SW480 (cell line): ENCODE results near the gene RAD51C.
"Not testable (repeated sequence)": the region's sequence is repeated elsewhere in the genome, so short reads cannot be mapped to it uniquely, and the experiment has no call there.

Source experiments
- DNase-seq: peaks from one replicate; pipeline ENCODE4 v3.0.0-alpha.2; 2016; ENCODE audit warnings: low spot score

RAD51C gene

DNA sequence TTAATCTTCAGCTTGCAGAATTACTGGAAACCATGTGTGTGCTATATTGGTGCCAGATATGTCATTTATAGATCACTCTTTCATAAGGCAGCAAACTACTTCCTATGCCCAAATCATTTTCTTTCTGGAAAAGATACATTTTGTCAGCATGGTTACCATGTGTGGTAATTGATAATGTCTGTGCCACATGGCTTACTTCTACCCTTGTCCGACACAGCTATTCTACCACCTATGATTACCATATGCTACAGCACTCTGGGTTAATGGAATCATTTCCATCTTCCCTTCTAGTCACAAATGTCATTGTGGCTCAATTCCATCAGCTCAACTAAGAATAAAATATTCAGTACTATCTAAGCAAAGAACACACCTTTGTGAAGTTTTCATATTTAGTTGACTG lies 55.3 kb downstream of the RAD51C start:
- no peak for DNase-seq

DNA sequence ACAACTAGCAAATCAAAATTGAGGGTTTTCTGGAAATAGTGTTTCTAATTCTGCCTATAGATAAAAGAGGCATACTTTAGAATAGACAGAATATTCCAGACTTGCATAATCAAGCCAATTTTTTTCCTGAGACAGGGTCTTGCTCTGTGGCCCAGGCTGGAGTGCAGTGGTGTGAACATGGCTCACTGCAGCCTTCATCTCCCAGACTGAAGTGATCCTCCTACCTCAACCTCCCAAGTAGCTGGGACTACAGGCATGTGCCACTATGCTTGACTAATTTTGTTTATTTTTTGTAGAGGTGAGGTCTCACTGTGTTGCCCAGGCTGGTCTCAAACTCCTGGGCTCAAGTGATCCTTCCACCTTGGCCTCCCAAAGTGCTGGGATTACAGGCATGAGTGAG lies 57.2 kb downstream of the RAD51C start:
- DNase-seq = not testable (repeated sequence)

DNA sequence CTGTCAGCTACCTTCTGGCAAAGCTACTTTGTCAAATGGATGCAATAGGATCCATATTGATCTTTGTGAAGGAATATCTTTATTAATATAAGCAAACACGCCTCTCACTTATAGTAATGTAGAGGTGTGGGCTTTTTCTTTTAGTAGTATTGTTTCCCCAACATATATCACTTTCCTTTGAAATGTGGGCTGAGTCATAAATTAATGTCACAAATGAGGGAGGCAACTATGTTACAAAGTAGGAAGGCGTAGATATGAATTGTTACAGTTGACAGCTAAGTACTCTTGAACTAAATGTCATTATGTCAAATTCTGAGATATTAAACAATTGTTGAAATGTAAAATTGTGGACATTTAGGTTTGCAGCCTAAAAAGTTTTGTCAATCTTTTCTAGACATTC lies 60.6 kb downstream of the RAD51C start:
- no peak for DNase-seq

DNA sequence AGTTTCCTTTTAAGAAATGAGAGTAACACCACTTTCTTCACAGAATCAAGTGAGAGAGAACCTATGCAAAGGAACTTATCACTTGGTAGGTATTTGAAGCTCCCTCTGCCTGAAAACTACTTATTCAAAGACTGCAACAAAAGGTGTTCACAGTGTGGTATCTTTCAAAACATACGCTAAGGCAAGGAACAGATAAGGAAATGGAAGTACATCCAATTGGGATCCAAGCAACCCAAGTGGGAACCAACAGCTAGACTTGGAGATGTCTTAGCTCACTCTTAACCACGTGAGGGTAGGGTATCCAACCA lies 62.8 kb downstream of the RAD51C start:
- no peak for DNase-seq

DNA sequence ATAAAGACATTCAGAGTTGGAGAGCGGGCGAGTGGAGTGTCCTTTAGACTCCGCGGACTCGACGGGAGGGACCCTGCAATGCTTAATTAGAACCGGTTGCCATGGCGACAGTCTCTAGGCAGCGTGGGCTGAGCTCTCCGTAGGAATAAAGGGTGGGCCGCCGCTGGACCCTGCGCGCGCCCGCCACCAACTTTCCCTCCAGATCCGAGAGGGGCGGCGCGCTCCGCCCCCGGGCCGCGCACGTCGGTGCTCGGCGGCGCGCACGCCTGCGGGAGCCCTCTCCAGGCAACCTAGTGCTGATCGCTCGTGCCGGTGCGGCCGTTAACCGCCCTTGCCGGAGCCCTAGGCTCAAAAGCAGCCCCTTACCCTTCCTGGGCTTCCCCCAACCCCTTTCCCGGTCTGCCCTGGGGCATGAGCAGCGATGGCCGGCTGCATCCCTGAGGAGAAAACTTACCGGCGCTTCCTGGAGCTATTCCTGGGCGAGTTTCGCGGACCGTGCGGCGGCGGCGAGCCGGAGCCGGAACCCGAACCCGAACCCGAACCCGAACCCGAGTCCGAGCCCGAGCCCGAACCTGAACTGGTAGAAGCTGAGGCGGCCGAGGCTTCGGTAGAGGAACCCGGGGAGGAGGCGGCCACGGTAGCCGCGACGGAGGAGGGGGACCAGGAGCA lies 63.3 kb downstream of the RAD51C start, which contains the start of gene PPM1E:
PPM1E (plus strand) TSS at position 278 of the 669 bp plus-strand sequence.
- DNase-seq = no peak

DNA sequence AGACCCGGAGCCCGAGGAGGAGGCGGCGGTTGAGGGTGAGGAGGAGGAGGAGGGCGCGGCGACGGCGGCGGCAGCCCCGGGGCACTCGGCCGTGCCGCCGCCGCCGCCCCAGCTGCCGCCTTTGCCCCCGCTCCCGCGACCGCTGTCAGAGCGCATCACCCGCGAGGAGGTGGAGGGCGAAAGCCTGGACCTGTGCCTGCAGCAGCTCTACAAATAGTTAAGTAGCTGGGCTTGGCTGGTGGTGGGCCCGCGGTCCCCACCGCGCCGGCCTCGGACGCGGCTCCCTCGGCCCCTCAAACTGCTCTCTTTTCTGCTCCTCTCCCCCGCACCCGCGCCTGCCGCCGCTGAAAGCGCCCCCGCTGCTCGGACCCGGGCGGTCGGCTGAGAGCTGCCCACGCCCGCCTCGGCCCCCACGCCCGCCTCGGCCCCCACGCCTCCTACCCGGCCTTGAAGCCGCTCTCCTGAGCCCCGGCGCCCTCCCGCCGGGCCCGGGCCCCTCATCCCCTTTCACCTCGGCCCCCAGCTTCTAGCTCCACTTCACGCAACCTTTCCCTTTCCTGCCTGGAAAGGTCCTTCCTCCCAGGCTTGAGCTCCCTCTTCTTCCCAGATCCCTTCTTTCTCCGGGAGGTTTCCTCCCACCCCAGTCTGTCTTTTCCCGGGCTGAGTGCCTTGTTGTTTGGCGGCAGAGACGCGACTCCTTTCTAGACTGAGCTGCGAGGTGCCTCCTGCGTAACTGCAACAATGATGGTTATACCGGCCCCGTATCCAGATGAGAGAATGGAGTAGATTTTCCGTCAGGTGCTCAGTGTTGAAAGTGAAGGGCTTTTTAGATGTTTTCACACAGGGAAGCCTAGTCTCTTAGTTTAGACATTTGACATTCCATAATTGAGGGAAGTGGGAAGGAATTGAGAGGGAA lies 64.1 kb downstream of the RAD51C start:
- no peak for DNase-seq

DNA sequence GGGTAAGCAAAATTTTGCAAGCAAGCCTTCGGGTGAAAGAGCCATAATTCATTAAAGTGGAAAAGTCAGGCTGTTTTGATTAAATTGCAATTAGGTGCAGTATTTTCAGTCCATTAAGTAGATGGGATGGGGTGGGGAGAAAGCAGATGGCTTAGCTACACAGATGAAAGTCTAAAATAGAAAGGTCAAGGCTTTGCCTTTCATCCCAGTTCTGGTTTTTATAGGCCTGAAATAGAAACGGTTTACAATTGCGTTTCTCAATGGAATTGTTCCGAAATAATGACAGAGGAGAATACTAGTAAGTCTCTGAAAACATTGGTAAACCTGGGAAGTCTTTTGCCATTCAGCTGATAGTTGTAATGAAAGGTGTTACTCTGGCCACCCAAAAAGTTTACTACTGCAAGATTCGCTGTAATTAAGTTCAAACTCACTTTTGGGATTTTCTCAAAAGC lies 64.8 kb downstream of the RAD51C start:
- DNase-seq = no peak

DNA sequence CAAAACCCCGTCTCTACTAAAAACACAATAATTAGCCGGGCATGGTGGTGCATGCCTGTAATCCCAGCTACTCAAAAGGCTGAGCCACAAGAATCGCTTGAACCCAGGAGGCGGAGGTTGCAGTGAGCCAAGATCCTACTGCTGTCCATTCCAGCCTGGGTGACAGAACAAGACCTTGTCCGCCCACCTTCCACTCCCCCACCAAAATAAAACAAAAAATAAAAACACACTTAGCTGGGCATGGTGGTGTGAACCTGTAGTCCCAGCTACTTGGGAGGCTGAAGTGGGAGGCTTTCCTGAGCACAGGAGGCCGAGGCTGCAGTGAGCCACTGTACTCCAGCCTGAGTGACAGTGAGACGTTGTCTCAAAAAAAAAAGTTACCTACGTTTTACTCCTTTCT lies 66.5 kb downstream of the RAD51C start:
- DNase-seq = no peak

DNA sequence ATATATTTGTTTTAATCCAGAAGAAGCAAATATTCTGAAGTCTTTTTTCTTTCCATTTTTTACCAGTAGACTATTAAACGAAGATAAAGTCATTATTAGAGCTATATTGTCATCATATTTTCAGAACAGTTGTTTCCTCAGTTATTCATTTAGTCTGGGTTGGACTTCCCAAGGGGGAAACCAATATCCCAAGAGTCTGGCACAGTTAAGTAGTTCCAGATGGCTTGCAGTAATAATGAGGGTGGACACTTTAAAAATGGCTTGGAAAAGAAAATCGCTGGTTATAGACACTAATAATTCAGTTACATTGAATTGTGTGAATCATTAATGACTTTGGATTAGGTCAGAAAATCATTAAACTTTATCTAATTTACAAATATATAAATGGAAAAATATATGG lies 67.1 kb downstream of the RAD51C start:
- no peak for DNase-seq

DNA sequence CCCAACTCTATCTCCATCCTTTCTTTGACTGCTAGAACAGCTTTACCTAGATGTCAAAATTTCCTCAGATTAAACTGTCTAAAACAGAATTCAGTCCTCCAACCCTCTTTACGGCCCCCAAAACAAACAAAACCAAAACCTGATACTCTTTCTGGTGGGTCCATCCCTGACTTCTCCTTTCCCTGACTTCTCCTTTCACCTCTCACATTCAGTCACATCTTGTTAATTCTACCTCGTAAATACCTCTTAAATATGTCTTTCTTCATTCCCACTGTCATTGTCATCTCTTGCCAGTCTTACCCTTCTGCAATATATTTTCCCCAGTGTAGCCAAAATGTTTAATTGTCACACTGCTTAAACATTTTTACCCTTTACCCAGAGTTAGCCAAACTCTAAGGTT lies 67.8 kb downstream of the RAD51C start:
- DNase-seq = no peak

DNA sequence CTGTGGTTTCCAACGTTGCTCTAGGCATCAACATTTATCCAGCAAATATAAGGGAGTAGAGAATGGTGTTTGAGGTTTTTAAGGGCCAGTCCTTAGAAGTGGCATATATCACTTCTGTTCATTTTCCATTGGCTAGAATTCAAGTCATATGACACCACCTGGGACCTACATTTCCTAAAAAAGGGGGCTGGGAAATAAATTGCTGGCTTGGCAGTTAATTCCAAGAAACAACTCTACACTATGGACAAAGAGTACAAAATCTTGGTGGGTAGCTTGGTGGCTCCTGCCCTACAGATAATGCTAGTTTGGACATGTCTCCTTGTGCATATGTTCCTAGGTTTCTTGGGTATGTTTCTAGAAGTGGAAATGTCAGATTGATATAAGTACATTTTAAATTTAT lies 70.9 kb downstream of the RAD51C start:
- DNase-seq = no peak

DNA sequence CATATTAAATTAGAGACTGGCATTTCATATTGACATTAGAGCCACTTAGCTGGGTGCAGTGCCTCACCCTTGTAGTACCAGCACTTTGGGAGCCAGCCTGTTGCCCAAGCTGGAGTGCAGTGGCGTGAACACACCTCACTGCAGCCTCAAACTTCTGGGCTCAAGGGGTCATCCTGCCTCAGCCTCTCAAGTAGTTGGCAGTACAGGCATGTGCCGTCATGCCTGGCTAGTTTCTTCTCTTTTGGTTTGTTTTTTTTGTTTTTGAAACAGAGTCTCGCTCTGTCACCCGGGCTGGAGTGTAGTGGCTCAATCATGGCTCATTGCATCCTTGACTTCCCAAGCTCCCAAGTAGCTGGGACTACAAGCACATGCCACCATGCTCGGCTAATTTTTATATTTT lies 72.0 kb downstream of the RAD51C start:
- no peak for DNase-seq

DNA sequence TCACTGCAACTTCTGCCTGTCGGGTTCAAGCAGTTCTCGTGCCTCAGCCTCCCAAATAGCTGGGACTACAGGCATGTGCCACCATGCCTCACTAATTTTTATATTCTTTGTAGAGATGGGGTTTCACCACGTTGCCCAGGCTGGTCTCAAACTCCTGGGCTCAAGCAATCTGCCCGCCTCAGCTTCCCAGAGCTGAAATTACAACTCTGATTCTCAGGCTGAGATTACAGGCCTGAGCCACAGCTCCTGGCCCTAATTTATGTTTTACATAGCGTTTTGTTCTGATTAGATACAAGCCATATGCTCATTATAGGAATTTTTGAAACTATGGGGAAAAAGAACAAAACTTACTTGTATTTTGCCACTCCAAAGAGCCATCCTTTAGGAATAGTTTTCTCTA lies 86.1 kb downstream of the RAD51C start:
- DNase-seq = not testable (repeated sequence)

DNA sequence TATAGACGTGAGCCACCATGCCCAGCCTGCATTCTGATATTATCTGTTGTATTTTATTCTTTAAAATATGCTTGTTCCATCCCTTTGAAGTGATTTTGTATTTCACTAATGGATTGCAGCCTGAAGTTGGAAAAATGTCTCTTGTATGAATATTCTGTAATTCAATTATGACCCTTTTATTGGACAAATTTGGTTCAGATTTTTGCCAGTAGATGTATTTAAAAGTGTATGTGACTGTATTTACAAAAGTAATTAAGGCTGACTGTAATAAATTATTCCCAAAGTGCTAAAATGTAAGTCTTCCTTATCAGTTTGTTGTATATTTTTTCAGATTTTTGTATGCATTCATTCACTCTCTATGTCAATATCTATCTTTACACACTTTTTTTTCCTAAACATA lies 87.0 kb downstream of the RAD51C start:
- DNase-seq = no peak

DNA sequence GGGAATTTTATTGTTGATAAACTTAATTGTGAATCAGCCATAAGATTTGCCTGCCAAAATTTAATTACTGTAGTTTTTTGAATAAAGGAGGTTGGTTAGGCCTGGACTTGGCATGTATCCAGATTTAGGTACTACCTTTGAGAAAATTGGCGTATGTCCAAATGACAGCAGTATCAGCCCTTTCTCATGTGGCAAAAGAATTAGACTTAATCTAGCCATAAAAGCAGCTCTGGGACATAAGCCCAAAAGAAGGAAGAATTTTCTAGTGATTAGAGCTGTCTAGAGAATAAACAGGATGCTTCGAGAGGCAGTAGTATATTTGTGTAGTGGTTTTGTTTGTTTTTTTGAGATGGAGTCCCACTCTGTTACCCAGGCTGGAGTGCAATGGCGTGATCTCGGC lies 91.0 kb downstream of the RAD51C start:
- DNase-seq = no peak

DNA sequence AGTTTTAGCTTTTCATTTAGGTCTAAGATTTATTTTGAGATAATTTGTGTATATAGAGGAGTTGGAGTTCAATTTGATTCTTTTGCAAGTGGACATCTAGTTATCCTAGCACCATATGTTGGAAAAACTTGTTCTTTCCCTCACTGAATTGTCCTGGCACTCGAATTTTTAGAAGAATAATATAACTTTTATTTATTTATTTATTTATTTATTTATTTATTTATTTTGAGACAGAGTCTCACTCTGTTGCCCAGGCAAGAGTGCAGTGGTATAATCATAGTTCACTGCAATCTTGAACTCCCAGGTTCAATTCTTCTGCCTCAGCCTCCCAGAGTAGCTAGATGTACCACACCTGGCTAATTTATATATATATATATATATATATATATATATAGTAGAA lies 92.7 kb downstream of the RAD51C start:
- DNase-seq = no peak
